Natural killer cell (primary cell): ENCODE measurements around the gene SLC51A. TPM values are rescaled to one million over a fixed set of nuclear protein-coding genes. Genes with fewer than 3 reads are reported as not detected.

Experiments used
- ATAC-seq, 3 donors: fragments of 150-1000 bp in 2 of 3; fragments of 200-7000 bp in 1 of 3; cut with Tn5 transposase; 1 replicate in 1 of 3; 2 replicates in 2 of 3; pipeline ENCODE4 v1.10.0; 2021; ENCODE audit warnings: mild to moderate bottlenecking in 2 of 3, moderate library complexity in 2 of 3
- DNase-seq, 2 donors: peaks; one replicate each; pipeline versions ENCODE4 v3.0.0 to v3.0.0-alpha.2; 2013 to 2021; ENCODE audit warnings: mixed read lengths in 1 of 2
- H3K27ac ChIP-seq: one replicate; pipeline ENCODE4 v1.5.1; 2013; ENCODE audit warnings: mild to moderate bottlenecking, low read length
- H3K27me3 ChIP-seq: one replicate; pipeline ENCODE4 v1.6.1; 2013; ENCODE audit warnings: low read length; ENCODE audit not compliant: control insufficient read depth, insufficient read depth
- H3K36me3 ChIP-seq: one replicate; pipeline ENCODE4 v1.6.1; 2013; ENCODE audit warnings: low read length; ENCODE audit not compliant: control insufficient read depth, insufficient read depth
- H3K4me1 ChIP-seq: one replicate; pipeline ENCODE4 v1.6.1; 2013; ENCODE audit warnings: low read length; ENCODE audit not compliant: control insufficient read depth, insufficient read depth
- H3K4me3 ChIP-seq: one replicate; pipeline ENCODE4 v1.5.1; 2013; ENCODE audit warnings: low read length
- H3K9me3 ChIP-seq: one replicate; pipeline ENCODE4 v1.6.1; 2013; ENCODE audit warnings: low read length; ENCODE audit not compliant: control insufficient read depth, insufficient read depth
- H3K27ac Mint-ChIP-seq, 2 donors: one replicate each; pipeline ENCODE4 v1.8.0; 2022; ENCODE audit warnings: mild to moderate bottlenecking in 2 of 2, mixed read lengths in 2 of 2, moderate library complexity in 1 of 2
- H3K27me3 Mint-ChIP-seq, 2 donors: one replicate each; pipeline ENCODE4 v1.8.0; 2022; ENCODE audit warnings: low read depth in 2 of 2, mixed read lengths in 2 of 2
- H3K36me3 Mint-ChIP-seq: one replicate; pipeline ENCODE4 v1.8.0; 2022; ENCODE audit warnings: mixed read lengths
- H3K4me1 Mint-ChIP-seq, 2 donors: one replicate each; pipeline ENCODE4 v1.8.0; 2022; ENCODE audit warnings: mixed read lengths in 2 of 2
- H3K4me3 Mint-ChIP-seq: one replicate; pipeline ENCODE4 v1.8.0; 2022; ENCODE audit warnings: mild to moderate bottlenecking, moderate library complexity, mixed read lengths
- H3K9me3 Mint-ChIP-seq, 2 donors: one replicate each; pipeline ENCODE4 v1.8.0; 2022; ENCODE audit warnings: mixed read lengths in 2 of 2
- WGBS: methylation state at CpG from one replicate; pipeline ENCODE4 v1.1.7; 2013; ENCODE audit warnings: missing lambda C conversion rate; ENCODE audit not compliant: insufficient coverage; 5-methylcytosine and 5-hydroxymethylcytosine counted together
- intact Hi-C: fragments of 100-400 bp; cut with micrococcal nuclease; formaldehyde crosslinking; loops from one replicate; pipeline ENCODE4 v1.14.2; 2022
- total RNA-seq, 4 donors: library from RNA; stranded (reverse); fragments of 120-200 nt in 1 of 4; gene quantifications; one replicate each; pipeline versions ENCODE4 v1.2.3 to v1.2.4, GENCODE V29; 2013 to 2022
- TF ChIP-seq, protein P1 (sequence below): fragments of 200-600 bp; IDR thresholded peaks from one replicate; pipeline ENCODE4 v1.8.0; 2022; ENCODE audit warnings: antibody characterized with exemption

Gene SLC51A
- total RNA-seq, 3 donors from 2014 or later (not counting 1 experiment from before 2014, with no cell fraction given), result not detected

GRCh38 chr3:196194542-196194915, 21.8 kb upstream of the SLC51A start:
- no peaks in the 10 kb centered on the region for H3K36me3 ChIP-seq
- no peak overlapping the region for H3K27ac Mint-ChIP-seq
- H3K9me3 ChIP-seq, result no peaks in the 10 kb centered on the region
- H3K27me3 ChIP-seq, result no peaks in the 10 kb centered on the region
- H3K27me3 Mint-ChIP-seq, result no peaks in the 10 kb centered on the region
- TF ChIP-seq, protein P1, sequence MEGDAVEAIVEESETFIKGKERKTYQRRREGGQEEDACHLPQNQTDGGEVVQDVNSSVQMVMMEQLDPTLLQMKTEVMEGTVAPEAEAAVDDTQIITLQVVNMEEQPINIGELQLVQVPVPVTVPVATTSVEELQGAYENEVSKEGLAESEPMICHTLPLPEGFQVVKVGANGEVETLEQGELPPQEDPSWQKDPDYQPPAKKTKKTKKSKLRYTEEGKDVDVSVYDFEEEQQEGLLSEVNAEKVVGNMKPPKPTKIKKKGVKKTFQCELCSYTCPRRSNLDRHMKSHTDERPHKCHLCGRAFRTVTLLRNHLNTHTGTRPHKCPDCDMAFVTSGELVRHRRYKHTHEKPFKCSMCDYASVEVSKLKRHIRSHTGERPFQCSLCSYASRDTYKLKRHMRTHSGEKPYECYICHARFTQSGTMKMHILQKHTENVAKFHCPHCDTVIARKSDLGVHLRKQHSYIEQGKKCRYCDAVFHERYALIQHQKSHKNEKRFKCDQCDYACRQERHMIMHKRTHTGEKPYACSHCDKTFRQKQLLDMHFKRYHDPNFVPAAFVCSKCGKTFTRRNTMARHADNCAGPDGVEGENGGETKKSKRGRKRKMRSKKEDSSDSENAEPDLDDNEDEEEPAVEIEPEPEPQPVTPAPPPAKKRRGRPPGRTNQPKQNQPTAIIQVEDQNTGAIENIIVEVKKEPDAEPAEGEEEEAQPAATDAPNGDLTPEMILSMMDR, result no peak
- H3K4me1 ChIP-seq, result peaks cover 43% of the 10 kb centered on the region
- DNase-seq, result no peak
- no peak overlapping the region for H3K27ac ChIP-seq
- intact Hi-C loops, result no loop called here
- WGBS, result 90% methylated on average over 5 of the region's 5 CpGs
- no peaks in the 10 kb centered on the region for H3K36me3 Mint-ChIP-seq
- no peaks in the 10 kb centered on the region for H3K9me3 Mint-ChIP-seq
- H3K4me3 ChIP-seq, result no peak overlapping the region
- no peak overlapping the region for H3K4me3 Mint-ChIP-seq
- no peak for ATAC-seq
- peaks cover 0 to 10% of the 10 kb centered on the region in 2 donors for H3K4me1 Mint-ChIP-seq

DNA sequence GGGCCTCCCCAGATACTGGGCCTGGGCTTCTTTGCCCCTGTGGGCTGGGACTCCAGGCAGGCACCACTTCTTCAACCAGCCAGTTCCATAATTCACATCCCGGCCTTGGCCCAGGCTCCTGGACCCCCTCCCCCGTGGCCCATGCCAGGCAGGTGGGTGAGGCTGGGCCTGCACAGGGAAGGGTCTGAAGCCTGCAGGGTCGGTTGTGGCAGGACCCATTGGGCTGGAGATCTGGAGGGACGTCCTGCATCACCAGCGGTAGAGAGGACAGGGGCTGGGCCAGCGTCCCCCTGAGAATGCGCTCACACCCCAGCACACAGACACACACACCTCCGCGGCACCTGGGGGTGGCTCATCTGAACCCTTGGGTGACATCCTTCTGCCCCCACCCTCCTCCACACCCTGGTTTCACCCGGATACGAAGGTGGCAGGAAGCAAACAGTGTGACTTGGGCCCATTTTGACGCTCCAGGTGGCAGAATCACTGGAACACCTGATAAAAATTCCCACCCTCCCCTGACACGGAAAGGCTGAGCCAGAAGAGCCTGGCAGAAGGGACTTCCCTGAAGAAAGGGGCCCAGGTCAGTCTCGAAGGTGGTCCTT, 20.6 kb upstream of the SLC51A start:
- no peaks in the 10 kb centered on the region for H3K36me3 Mint-ChIP-seq
- no peak for ATAC-seq
- no peak overlapping the region for H3K27ac ChIP-seq
- H3K4me3 ChIP-seq, result no peak overlapping the region
- no peak overlapping the region for H3K4me3 Mint-ChIP-seq
- H3K27me3 ChIP-seq, result no peaks in the 10 kb centered on the region
- 88% methylated on average over 14 of the region's 14 CpGs for WGBS
- H3K27me3 Mint-ChIP-seq, result no peaks in the 10 kb centered on the region
- no peaks in the 10 kb centered on the region for H3K36me3 ChIP-seq
- TF ChIP-seq, protein P1, result no peak
- intact Hi-C loops, result loop anchor here (1.0 kb wide), 1 partner anchor 122 kb away; no protein-coding TSS in a partner anchor
- peaks cover 0 to 10% of the 10 kb centered on the region in 2 donors for H3K4me1 Mint-ChIP-seq
- peaks cover 43% of the 10 kb centered on the region for H3K4me1 ChIP-seq
- H3K9me3 Mint-ChIP-seq, result no peaks in the 10 kb centered on the region
- DNase-seq, result peak in 1 of 2 donors; percentile 35
- no peaks in the 10 kb centered on the region for H3K9me3 ChIP-seq
- H3K27ac Mint-ChIP-seq, result no peak overlapping the region

DNA sequence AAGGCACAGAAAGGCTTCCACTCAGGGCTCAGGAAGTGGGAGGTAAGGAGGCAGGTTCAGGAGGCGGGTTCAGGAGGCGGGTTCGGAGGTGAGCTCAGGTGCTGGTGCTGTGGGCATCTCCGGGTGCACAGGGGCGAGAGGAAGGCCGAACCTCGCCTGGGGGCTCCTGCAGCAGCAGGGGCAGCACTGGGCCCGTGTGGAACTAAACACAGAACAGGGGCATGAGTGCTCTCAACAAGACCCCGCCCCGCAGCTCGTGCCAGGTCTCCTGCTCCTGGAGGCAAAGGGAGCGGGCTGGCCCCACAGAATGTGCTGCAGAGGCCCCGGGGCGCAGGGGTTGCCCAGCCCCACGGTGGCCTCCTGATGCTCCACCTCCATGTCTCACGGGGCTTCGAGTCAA, 18.8 kb upstream of the SLC51A start:
- DNase-seq (no peak), ATAC-seq (no peak)
- H3K27me3 ChIP-seq, result no peaks in the 10 kb centered on the region
- no peak overlapping the region for H3K4me3 ChIP-seq
- no peaks in the 10 kb centered on the region for H3K36me3 Mint-ChIP-seq
- no peaks in the 10 kb centered on the region for H3K27me3 Mint-ChIP-seq
- H3K4me1 Mint-ChIP-seq, result peaks cover 3 to 7% of the 10 kb centered on the region in 2 donors
- peaks cover 31% of the 10 kb centered on the region for H3K4me1 ChIP-seq
- TF ChIP-seq, protein P1, result no peak
- intact Hi-C loops, result no loop called here
- H3K27ac Mint-ChIP-seq, result no peak overlapping the region
- no peaks in the 10 kb centered on the region for H3K9me3 ChIP-seq
- no peak overlapping the region for H3K27ac ChIP-seq
- no peaks in the 10 kb centered on the region for H3K9me3 Mint-ChIP-seq
- WGBS, result 92% methylated on average over 17 of the region's 17 CpGs
- no peaks in the 10 kb centered on the region for H3K36me3 ChIP-seq
- no peak overlapping the region for H3K4me3 Mint-ChIP-seq

DNA sequence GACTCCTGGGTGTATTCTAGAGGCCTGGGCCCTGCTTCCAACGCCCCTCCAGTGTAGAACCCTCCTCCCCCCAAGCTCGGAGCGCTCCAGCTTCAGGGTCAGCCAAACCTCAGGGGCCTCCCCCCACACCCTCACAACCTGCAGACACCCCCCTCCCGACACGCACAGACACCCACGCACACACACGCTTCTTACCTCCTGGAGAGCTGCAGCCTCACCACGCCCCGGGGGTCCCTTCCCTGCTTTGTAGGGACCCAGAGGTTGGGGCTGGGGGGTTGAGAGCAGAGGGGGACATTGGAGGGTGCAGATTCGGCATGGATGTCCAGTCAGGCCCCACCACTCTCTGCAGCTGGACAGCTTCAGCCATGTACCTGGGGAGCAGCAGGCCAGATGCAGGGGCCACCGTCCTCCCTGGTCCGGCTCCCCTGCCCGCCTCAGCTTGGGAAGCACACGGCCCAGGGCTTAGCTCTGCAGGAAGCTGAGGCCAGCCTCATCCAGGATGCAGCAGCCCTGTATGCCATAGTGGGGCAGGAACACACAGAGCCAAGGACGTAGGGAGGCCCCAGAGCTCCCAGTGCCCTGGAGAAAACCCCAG, 18.2 kb upstream of the SLC51A start:
- H3K27ac Mint-ChIP-seq, result no peak overlapping the region
- Histone ChIP-seq H3K36me3 (no peaks in the 10 kb centered on the region), H3K27me3 (no peaks in the 10 kb centered on the region), H3K9me3 (no peaks in the 10 kb centered on the region), H3K4me1 (peaks cover 29% of the 10 kb centered on the region), H3K27ac (no peak overlapping the region), H3K4me3 (no peak overlapping the region)
- peaks cover 5 to 6% of the 10 kb centered on the region in 2 donors for H3K4me1 Mint-ChIP-seq
- intact Hi-C loops, result no loop called here
- no peak for DNase-seq
- 90% methylated on average over 15 of the region's 15 CpGs for WGBS
- peaks cover under 1 to 2% of the 10 kb centered on the region in 2 donors for H3K27me3 Mint-ChIP-seq
- H3K9me3 Mint-ChIP-seq, result no peaks in the 10 kb centered on the region
- TF ChIP-seq, protein P1, result no peak
- no peak overlapping the region for H3K4me3 Mint-ChIP-seq
- H3K36me3 Mint-ChIP-seq, result no peaks in the 10 kb centered on the region
- ATAC-seq, result no peak
